ENCODE results near the gene TM9SF1.
"Not testable (repeated sequence)": the region's sequence is repeated elsewhere in the genome, so short reads cannot be mapped to it uniquely, and the experiment has no call there.

TM9SF1 gene

DNA sequence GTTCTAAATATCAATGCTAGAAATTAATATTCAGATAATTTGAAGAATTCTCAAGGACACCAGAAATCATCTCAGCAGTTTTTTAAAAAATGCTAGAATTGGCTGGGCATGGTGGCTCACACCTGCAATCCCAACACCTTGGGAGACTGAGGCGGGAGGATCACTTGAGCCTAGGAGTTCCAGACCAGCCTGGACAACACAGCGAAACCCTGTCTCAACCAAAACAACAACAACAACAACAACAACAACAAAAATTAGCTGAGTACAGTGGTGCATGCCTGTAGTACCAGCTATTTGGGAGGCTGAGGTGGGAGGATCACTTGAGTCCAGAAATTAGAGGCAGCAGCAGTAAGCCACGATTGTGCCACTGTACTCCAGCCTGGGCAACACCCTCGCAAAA is 23.8 kb upstream of the TM9SF1 start:
- H3K36me3 ChIP-seq (ENCODE audit: insufficient read depth, low read length): peaks cover 6% of the 10 kb centered on the region
- H3K4me1 ChIP-seq (ENCODE audit: insufficient read depth, low read length): peaks cover 10% of the 10 kb centered on the region
- no peak overlapping the region for H3K4me3 ChIP-seq (ENCODE audit: low read depth in 1 of 2, low read length in 2 of 2)
- H3K27me3 ChIP-seq (ENCODE audit: control insufficient read depth in 1 of 2, insufficient read depth in 2 of 2, low read length in 2 of 2): no peaks in the 10 kb centered on the region
- no peak overlapping the region for H3K9ac ChIP-seq (ENCODE audit: low read length)
- no peaks in the 10 kb centered on the region for H3K9me3 ChIP-seq (ENCODE audit: low read length)
- no peak overlapping the region for H3K27ac ChIP-seq (ENCODE audit: low read depth, low read length)

GRCh38 chr14:24216876-24217275 is 21.6 kb upstream of the TM9SF1 start:
- H3K9ac ChIP-seq (ENCODE audit: low read length); H3K36me3 ChIP-seq (ENCODE audit: insufficient read depth, low read length); H3K27me3 ChIP-seq (ENCODE audit: control insufficient read depth in 1 of 2, insufficient read depth in 2 of 2, low read length in 2 of 2); H3K9me3 ChIP-seq (ENCODE audit: low read length); H3K4me3 ChIP-seq (ENCODE audit: low read depth in 1 of 2, low read length in 2 of 2); H3K27ac ChIP-seq (ENCODE audit: low read depth, low read length): not testable (repeated sequence)
- H3K4me1 ChIP-seq (ENCODE audit: insufficient read depth, low read length): peaks cover 17% of the 10 kb centered on the region

GRCh38 chr14:24216345-24216699 is 21.1 kb upstream of the TM9SF1 start:
- Histone ChIP-seq H3K27ac (ENCODE audit: low read depth, low read length) (peak overlapping the region; percentile 90), H3K4me3 (ENCODE audit: low read depth in 1 of 2, low read length in 2 of 2) (peak overlapping the region in 1 of 2 donors; percentile 81), H3K27me3 (ENCODE audit: control insufficient read depth in 1 of 2, insufficient read depth in 2 of 2, low read length in 2 of 2) (no peaks in the 10 kb centered on the region), H3K4me1 (ENCODE audit: insufficient read depth, low read length) (peaks cover 17% of the 10 kb centered on the region), H3K9ac (ENCODE audit: low read length) (no peak overlapping the region), H3K36me3 (ENCODE audit: insufficient read depth, low read length) (peaks cover 6% of the 10 kb centered on the region), H3K9me3 (ENCODE audit: low read length) (no peaks in the 10 kb centered on the region)

GRCh38 chr14:24215495-24216344 is 20.5 kb upstream of the TM9SF1 start, which contains the start of gene MDP1:
Gene MDP1 (minus strand): TSS chr14:24216066. CDS start chr14:24215955, 111 bp downstream.
- Histone ChIP-seq H3K9me3 (ENCODE audit: low read length) (no peaks in the 10 kb centered on the region), H3K27ac (ENCODE audit: low read depth, low read length) (peak within 1 kb of the TSS; percentile 90), H3K4me1 (ENCODE audit: insufficient read depth, low read length) (peaks cover 17% of the 10 kb centered on the region), H3K9ac (ENCODE audit: low read length) (peak within 1 kb of the TSS; percentile 66), H3K4me3 (ENCODE audit: low read depth in 1 of 2, low read length in 2 of 2) (peak within 1 kb of the TSS; percentile 66 to 81), H3K36me3 (ENCODE audit: insufficient read depth, low read length) (peaks cover 6% of the 10 kb centered on the region), H3K27me3 (ENCODE audit: control insufficient read depth in 1 of 2, insufficient read depth in 2 of 2, low read length in 2 of 2) (no peaks in the 10 kb centered on the region)

DNA sequence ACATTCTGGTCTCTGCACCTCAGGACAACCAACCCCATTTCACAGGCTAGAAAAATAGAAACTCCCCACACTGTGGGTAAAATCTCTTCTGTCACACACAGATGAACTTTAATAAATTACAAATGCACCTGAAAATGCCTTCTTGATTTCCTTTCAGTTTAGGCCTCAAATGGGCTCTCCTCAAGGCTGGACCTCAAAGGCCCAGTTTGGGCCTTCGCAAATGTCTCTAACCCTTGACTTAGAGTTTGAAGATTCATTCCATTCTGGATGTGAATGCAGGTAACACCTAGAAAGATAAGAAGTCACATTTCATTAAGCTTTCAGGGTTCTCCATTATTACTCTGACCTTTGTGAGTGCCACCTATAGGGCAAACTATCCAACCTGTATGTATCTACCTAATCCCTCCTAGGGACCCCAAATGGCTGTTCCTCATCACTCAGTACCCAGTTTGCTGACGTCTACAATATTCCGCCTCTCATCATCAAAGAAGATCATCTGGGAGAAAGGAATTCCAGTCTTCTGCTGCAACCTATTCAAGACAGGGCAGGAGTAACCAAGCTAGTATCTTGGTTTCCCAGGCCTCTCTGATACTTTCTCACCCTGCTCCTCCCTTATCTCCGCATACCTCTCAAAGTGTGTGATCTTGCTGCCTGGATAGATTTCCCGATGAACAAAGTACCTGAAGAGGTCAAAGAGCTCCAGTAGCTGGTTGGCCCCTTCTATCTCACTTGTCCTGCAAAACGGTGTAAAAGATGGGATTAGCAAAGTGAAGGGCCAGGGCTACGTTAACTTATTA is 18.8 kb upstream of the TM9SF1 start:
- Histone ChIP-seq H3K27me3 (ENCODE audit: control insufficient read depth in 1 of 2, insufficient read depth in 2 of 2, low read length in 2 of 2) (no peaks in the 10 kb centered on the region), H3K4me3 (ENCODE audit: low read depth in 1 of 2, low read length in 2 of 2) (peak overlapping the region; percentile 50 to 74), H3K9me3 (ENCODE audit: low read length) (no peaks in the 10 kb centered on the region), H3K9ac (ENCODE audit: low read length) (peak overlapping the region; percentile 81), H3K27ac (ENCODE audit: low read depth, low read length) (peak overlapping the region; percentile 98), H3K36me3 (ENCODE audit: insufficient read depth, low read length) (peaks cover 22% of the 10 kb centered on the region), H3K4me1 (ENCODE audit: insufficient read depth, low read length) (peaks cover 17% of the 10 kb centered on the region)

- Histone ChIP-seq H3K27me3 (ENCODE audit: control insufficient read depth in 1 of 2, insufficient read depth in 2 of 2, low read length in 2 of 2) (no peaks in the 10 kb centered on the region), H3K9me3 (ENCODE audit: low read length) (no peaks in the 10 kb centered on the region), H3K36me3 (ENCODE audit: insufficient read depth, low read length) (peaks cover 25% of the 10 kb centered on the region), H3K27ac (ENCODE audit: low read depth, low read length) (peak within 1 kb of the TSS; percentile 98), H3K9ac (ENCODE audit: low read length) (peak within 1 kb of the TSS; percentile 81), H3K4me1 (ENCODE audit: insufficient read depth, low read length) (peaks cover 17% of the 10 kb centered on the region), H3K4me3 (ENCODE audit: low read depth in 1 of 2, low read length in 2 of 2) (peak within 1 kb of the TSS; percentile 50 to 74)
Observed at GRCh38 chr14:24212924-24213865, 18.0 kb upstream of the TM9SF1 start, which contains the start of gene CHMP4A. Gene CHMP4A (minus strand): TSS chr14:24213488. CDS start chr14:24213439, 49 bp downstream.

DNA sequence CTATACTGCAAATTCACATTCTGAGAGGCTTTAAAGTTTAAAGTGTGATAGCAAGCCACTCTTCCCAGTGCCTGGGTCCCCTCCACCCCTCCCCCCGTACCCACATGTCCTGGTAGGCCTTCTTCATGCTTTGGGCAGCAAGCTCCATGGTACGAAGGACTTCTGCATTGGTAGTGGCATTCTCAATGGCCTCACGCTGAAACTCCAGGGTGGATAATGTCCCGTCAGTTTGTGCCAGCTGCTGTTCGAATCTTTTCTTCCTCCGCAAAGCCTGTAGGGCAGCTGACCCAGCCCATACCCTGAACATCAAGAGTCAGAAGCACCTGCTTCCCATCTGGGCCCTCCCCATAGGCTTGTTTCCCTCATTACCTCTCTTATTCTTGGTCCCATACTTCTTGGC is 16.1 kb upstream of the TM9SF1 start:
- Histone ChIP-seq H3K4me3 (ENCODE audit: low read depth in 1 of 2, low read length in 2 of 2) (no peak overlapping the region), H3K36me3 (ENCODE audit: insufficient read depth, low read length) (peaks cover 41% of the 10 kb centered on the region), H3K9ac (ENCODE audit: low read length) (no peak overlapping the region), H3K4me1 (ENCODE audit: insufficient read depth, low read length) (peaks cover 16% of the 10 kb centered on the region), H3K27ac (ENCODE audit: low read depth, low read length) (no peak overlapping the region), H3K27me3 (ENCODE audit: control insufficient read depth in 1 of 2, insufficient read depth in 2 of 2, low read length in 2 of 2) (no peaks in the 10 kb centered on the region), H3K9me3 (ENCODE audit: low read length) (no peaks in the 10 kb centered on the region)

GRCh38 chr14:24207625-24208024 is 12.4 kb upstream of the TM9SF1 start:
- Histone ChIP-seq H3K27me3 (ENCODE audit: control insufficient read depth in 1 of 2, insufficient read depth in 2 of 2, low read length in 2 of 2) (no peaks in the 10 kb centered on the region), H3K4me3 (ENCODE audit: low read depth in 1 of 2, low read length in 2 of 2) (no peak overlapping the region), H3K9ac (ENCODE audit: low read length) (no peak overlapping the region), H3K36me3 (ENCODE audit: insufficient read depth, low read length) (peaks cover 50% of the 10 kb centered on the region), H3K9me3 (ENCODE audit: low read length) (no peaks in the 10 kb centered on the region), H3K27ac (ENCODE audit: low read depth, low read length) (no peak overlapping the region), H3K4me1 (ENCODE audit: insufficient read depth, low read length) (no peaks in the 10 kb centered on the region)

- Histone ChIP-seq H3K9ac (ENCODE audit: low read length) (no peak overlapping the region), H3K27ac (ENCODE audit: low read depth, low read length) (no peak overlapping the region), H3K27me3 (ENCODE audit: control insufficient read depth in 1 of 2, insufficient read depth in 2 of 2, low read length in 2 of 2) (no peaks in the 10 kb centered on the region), H3K4me3 (ENCODE audit: low read depth in 1 of 2, low read length in 2 of 2) (no peak overlapping the region), H3K9me3 (ENCODE audit: low read length) (no peaks in the 10 kb centered on the region), H3K4me1 (ENCODE audit: insufficient read depth, low read length) (no peaks in the 10 kb centered on the region), H3K36me3 (ENCODE audit: insufficient read depth, low read length) (peaks cover 50% of the 10 kb centered on the region)
Observed at GRCh38 chr14:24207104-24207551, 11.9 kb upstream of the TM9SF1 start.

DNA sequence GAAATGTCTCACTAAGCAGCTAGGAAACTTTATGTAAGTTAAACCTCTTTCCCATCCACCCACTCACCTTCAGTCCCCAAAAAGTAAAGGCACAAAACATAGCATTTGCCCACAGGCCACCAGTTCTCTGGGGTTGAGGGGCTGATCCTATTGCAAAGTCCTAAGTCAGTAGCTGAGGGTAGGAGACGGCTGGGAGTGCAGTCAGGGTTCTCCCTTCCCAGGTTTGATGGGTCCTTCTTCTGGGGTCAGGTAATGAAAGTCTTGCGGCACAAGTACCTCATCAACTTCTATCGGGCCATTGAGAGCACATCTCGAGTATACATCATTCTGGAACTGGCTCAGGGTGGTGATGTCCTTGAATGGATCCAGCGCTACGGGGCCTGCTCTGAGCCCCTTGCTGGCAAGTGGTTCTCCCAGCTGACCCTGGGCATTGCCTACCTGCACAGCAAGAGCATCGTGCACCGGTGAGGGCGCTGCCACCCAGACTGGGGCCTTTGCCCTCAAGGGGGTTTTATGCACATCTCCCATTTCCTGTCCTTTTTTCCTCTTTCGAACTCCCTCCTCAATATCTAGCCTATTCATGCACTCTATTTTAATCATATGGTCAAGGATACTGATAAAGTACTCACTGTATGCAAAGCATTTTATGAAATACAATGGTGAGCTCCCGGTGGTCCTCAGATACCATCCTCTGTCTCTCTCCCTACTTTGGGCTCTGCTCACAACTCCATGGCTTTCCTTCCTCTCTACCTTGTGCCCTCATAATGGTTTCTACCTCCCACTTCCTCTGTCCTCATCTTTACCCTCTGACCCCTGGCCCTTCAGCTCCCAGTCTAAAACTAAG is 11.2 kb upstream of the TM9SF1 start:
- no peak overlapping the region for H3K9ac ChIP-seq (ENCODE audit: low read length)
- no peaks in the 10 kb centered on the region for H3K27me3 ChIP-seq (ENCODE audit: control insufficient read depth in 1 of 2, insufficient read depth in 2 of 2, low read length in 2 of 2)
- H3K9me3 ChIP-seq (ENCODE audit: low read length): no peaks in the 10 kb centered on the region
- H3K36me3 ChIP-seq (ENCODE audit: insufficient read depth, low read length): peaks cover 50% of the 10 kb centered on the region
- no peak overlapping the region for H3K4me3 ChIP-seq (ENCODE audit: low read depth in 1 of 2, low read length in 2 of 2)
- H3K4me1 ChIP-seq (ENCODE audit: insufficient read depth, low read length): no peaks in the 10 kb centered on the region
- no peak overlapping the region for H3K27ac ChIP-seq (ENCODE audit: low read depth, low read length)

Data from muscle layer of colon (tissue), 2 donors.